ENCODE measurements around the gene UBAC2.

GRCh38 chr13:99398071-99398470, 197.4 kb downstream of the UBAC2 start:
- TF ChIP-seq NR2F2 (IDR thresholded peaks at IDR 0.05) (no peak), CTCF (IDR thresholded peaks at IDR 0.05; ENCODE audit: low read depth, low read length, missing input control) (no peak), TAF1 (conservative IDR thresholded peaks at IDR 0.05) (no peak), RAD21 (IDR thresholded peaks at IDR 0.05) (no peak)
